Occipital lobe (tissue), 2 donors: ENCODE results near the gene SPOPL. TPM values are rescaled to one million over a fixed set of nuclear protein-coding genes. Genes with fewer than 3 reads are reported as not detected.
"Not testable (repeated sequence)": the region's sequence is repeated elsewhere in the genome, so short reads cannot be mapped to it uniquely, and the experiment has no call there.

Experiments
- DNase-seq: peaks from one replicate; lab custom pipeline; 2025; lab: John Stamatoyannopoulos, UW
- total RNA-seq: library from RNA; depleted of rRNA; stranded (reverse); fragments of >200 nt; gene quantifications from one replicate; pipeline ENCODE4 v1.2.3, GENCODE V29; 2014

The SPOPL gene
- total RNA-seq, 1 donor from 2014 or later: 29.3 TPM

GRCh38 chr2:138523018-138523672 lies 21.6 kb downstream of the SPOPL start:
- DNase-seq: not testable (repeated sequence)

- DNase-seq: not testable (repeated sequence)
Measured at GRCh38 chr2:138523673-138524042, 22.1 kb downstream of the SPOPL start.

- not testable (repeated sequence) for DNase-seq
Measured at GRCh38 chr2:138524353-138524752, 22.8 kb downstream of the SPOPL start.

GRCh38 chr2:138531913-138532312 lies 30.3 kb downstream of the SPOPL start:
- no peak for DNase-seq

- DNase-seq: no peak
Measured at GRCh38 chr2:138534791-138535190, 33.2 kb downstream of the SPOPL start.

GRCh38 chr2:138536302-138536701 lies 34.7 kb downstream of the SPOPL start:
- DNase-seq: no peak

GRCh38 chr2:138536740-138537139 lies 35.2 kb downstream of the SPOPL start:
- no peak for DNase-seq

- no peak for DNase-seq
Measured at GRCh38 chr2:138537170-138537915, 35.8 kb downstream of the SPOPL start.

- DNase-seq: not testable (repeated sequence)
Measured at GRCh38 chr2:138544206-138544605, 42.6 kb downstream of the SPOPL start.

- no peak for DNase-seq
Measured at GRCh38 chr2:138548796-138549195, 47.2 kb downstream of the SPOPL start.

GRCh38 chr2:138550172-138550571 lies 48.6 kb downstream of the SPOPL start:
- no peak for DNase-seq

- DNase-seq: no peak
Measured at GRCh38 chr2:138550670-138551287, 49.2 kb downstream of the SPOPL start.

- DNase-seq: no peak
Measured at GRCh38 chr2:138554123-138554522, 52.6 kb downstream of the SPOPL start.

GRCh38 chr2:138559641-138560040 lies 58.1 kb downstream of the SPOPL start:
- no peak for DNase-seq

GRCh38 chr2:138564586-138565229 lies 63.1 kb downstream of the SPOPL start:
- DNase-seq: no peak

GRCh38 chr2:138565230-138565598 lies 63.6 kb downstream of the SPOPL start:
- no peak for DNase-seq

- DNase-seq: no peak
Measured at GRCh38 chr2:138572318-138572717, 70.7 kb downstream of the SPOPL start.

GRCh38 chr2:138577066-138577465 lies 75.5 kb downstream of the SPOPL start:
- DNase-seq: no peak

- no peak for DNase-seq
Measured at GRCh38 chr2:138579556-138579955, 78.0 kb downstream of the SPOPL start.

GRCh38 chr2:138581909-138582308 lies 80.3 kb downstream of the SPOPL start:
- no peak for DNase-seq

GRCh38 chr2:138589663-138590062 lies 88.1 kb downstream of the SPOPL start:
- no peak for DNase-seq

- no peak for DNase-seq
Measured at GRCh38 chr2:138596403-138596802, 94.8 kb downstream of the SPOPL start.
